Stimulated activated CD4-positive, alpha-beta T cell treated with anti-CD3 and anti-CD28 coated beads, Interleukin-4, amount 100 ng/mL, for 48 hours (primary cell): ENCODE data around the gene SBF1.
A peak's percentile ranks its signal among the peaks of the same experiment; 100 is the strongest.

Source experiments
- DNase-seq, 2 donors: peaks; one replicate each; pipeline ENCODE4 v3.0.0-alpha.2; 2020; ENCODE audit warnings: low read depth in 2 of 2

The SBF1 gene

DNA sequence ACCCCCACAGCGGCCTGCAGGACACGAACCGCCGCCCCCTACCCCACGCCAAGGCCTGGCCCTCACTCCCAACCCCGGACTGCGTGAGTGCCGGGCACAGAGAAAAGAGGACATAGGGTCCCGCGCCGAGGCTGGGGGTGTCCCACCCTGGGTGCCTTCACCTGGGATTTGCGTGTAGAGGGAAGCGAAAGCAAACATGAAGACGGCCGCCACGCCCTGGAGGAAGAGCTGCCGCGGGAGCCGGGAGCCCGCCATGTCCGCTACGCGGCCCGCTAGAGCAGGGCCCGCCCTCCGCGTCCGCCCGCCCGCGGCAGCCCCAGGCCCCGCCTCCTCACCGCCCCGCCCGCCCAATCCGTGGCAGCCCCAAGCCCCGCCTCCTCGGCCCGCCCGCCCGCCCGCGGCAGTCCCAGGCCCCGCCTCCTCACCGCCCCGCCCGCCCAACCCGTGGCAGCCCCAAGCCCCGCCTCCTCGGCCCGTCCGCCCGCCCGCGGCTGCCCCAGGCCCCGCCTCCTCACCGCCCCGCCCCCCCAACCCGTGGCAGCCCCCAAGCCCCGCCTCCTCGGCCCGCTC, 32.7 kb upstream of the SBF1 start, which contains the start of gene LMF2:
Gene LMF2, minus strand, starts transcription at position 282 of the 570 bp plus-strand sequence. Its CDS starts 27 bp downstream, at position 255.
- DNase-seq, result peak; percentile 91 to 94

DNA sequence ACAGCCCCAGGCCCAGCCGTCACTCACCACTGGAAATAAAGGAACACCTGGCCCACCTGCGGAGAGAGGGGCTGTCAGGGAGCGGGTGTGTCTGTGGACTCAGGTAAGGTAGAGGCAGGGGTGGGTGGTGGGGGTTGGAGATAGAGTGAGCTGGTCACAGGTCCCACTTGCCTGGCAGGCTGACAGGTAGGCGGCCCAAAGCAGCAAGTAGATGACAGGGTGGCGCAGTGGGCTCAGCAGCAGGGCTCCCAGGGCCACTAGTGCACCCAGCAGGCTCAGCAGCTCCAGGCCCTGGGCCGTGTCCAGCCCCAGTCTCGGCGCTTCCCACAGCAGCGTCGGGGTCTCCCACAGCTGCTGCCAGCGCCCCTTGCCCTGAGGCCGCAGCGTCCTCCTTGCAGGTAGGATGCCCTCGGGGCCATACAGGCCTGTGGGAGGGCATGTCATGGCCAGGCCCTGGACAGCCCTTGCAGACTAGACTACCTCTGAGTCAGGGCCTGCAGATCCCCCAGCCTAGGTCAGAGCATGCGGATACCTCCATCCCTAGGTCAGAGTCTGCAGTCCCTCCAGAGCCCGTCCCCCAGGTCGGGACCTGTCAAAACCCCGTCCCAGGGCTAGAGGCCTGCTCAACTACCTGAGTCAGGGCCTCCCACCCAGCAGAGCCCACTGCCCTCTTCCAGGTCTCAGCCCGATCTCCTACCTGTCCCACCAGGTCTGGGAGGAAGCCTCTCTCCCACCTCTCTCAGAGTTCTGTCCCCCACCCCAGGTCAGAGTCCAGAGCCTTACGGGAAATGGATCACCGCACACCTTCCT, 32.0 kb upstream of the SBF1 start:
- no peak for DNase-seq

DNA sequence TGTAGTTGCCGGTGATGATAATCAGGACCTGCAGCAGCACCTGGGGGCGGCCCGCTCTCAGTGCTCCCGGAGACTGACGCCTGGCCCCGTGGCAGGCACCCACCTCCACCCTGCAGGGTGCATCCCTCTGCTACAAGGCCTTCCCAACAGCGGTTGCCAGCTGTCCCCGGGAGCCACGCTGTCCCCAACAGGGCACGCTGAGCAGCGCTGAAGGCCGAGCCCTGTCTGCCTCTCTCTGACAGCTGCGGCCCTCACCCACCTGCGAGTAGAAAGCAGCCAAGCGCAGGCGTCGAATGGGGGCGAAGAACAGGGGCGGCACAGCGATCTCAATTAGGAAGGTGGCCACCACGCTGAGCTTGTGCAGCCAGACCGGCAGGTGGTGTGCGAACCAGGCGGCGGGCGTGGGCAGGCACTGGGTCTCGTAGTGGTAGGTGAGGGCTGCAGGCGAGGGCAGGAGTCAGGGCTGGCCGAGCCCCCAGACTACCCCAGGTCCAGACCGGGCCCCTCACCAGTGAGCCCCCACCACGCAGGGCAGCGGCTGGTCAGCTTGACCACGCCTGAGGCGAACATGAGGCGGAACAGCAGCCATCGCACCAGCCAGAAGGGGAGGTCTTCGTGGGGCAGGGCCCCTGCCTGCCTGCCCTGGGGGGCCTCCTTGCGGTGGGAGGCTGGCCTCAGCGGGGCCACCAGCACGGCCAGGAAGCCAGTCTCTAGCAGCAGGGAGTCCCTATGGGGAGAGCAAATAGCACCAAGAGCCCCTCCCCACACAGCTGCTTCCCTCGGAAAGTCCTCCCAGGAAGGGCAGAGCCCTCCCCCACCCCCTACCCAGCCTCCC, 31.2 kb upstream of the SBF1 start:
- no peak for DNase-seq

DNA sequence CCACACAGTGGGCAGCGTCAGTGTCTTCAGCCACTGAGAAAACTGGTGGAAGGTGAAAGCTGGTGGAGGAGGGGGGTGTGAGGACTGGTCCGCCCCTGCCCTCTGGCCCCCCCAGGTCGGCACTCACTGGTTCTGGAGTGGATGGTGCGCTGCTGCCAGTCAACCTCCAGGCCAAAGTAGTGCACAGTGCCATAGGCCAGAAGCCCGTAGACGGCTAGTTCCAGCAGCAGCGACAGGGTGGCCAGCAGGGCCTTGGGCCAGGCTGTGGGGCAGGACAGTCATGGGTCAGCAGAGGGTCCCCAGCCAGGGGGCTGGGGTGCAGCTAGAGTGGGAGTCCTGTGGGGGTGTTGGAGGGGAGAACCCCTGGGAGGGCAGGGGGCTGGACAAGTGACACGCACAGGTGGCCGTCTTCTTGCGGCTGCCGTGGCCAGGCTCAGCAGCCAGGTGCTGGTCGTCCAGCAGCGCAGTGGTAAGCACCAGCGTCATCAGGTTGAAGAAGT, 30.5 kb upstream of the SBF1 start:
- DNase-seq, result no peak

DNA sequence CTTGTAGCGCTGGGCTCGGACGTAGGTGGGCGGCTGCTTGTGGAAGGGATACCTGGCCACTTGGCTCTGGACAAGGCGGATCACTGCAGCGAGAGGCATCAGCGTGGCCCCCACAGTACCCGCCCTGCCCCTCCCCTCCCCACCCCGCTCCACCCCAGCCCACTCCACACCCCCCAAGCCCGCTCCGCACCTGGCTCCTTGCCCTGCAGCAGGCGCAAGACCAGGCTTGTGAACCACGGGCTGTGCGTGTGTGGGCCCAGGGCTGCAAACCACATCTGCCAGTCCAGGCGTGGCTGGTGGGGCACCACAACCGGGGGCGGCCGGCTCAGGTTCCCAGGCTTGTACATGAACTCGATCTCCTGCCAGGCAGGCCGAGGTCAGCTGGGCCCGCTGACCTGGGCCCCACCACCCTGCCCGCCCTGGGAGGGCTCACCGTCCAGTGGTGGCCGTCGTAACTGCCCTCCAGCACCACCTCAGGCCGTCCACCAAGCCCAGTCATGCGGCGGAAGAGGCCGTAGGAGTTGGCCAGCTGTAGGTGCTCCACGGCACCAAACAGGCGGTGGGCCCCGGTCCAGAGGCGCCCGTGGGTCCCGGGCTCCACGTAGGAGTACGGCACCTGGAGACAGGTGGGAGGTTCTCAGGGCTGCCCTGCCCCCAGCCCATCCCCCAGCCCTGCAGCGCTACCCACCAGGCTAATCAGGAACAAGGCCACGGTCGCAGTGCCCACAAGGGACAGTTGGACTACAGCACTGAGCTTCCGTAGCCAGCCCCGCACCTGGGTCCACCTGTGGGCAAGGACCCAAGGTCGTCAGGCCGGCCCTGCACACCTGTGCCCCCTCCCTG, 29.8 kb upstream of the SBF1 start:
- no peak for DNase-seq

DNA sequence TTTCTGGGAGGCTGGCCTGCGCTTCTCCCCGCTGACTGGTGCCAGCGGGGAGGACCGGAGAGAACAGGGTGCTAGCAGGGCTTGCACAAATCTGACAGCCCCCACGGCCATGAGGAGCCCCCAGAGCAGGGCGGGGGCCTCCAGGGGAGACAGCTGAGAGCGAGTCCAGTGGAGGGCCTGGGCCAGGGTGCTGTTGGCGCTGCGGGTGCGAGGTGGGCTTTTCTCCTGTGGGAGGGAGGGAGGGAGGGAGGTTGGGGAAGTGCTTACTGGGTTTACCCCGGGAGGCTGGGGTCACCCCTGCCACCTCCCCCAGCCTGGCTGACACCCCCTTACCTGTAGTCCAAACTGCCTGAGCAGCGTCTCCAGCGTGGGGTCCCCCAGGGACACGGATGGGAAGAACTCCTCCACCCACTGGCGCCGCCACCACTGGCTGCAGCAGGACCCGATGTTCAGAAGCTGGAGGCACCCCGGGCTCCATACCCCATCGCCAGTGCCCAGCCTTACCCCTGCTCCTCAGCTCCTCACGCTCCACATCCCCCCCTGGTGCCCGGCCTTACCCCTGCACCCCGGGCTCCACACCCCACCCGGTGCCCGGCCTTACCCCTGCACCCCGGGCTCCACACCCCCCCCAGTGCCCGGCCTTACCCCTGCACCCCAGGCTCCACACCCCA, 28.8 kb upstream of the SBF1 start:
- no peak for DNase-seq

DNA sequence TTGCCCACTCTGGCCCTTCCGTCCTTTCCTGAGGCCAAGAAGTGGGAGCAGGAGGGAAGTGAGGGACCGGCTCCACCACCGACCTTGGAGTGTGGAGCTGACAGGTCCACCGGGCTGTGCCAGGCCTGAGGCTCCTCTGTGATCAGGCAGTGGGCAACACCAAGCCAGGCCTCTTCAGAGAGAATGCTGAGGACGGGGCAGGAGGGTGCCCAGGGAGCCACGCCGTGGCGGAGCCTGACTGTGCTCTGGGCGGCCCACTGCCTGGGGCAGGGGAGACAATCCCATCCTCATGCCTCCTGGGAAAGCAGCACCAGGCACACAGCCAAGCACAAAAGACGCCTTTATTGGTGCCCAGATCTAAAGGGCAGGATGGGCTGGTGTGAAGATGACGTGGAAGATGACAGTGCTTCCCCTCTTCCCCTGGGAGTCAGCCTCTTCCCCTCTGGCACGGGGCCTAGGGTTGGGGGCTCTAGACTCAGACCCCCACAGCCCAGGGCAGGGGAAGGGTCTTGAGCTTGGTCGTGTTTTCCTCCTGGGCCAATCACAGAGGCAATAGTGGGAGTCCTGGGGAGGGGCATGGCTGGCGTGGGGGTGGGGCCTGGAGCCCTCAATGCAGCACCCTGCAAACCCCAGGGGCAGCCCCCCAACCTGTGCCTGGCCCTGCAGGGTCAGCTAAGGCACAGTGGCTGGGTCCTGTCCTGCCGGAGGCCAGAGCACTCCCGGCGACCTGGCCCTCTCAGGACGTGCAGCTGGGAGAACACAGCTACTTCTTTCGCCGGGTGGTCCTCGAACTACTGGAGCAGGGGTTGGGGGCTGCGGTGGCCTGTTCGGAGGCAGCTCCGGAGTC, 28.0 kb upstream of the SBF1 start:
- DNase-seq, result no peak

DNA sequence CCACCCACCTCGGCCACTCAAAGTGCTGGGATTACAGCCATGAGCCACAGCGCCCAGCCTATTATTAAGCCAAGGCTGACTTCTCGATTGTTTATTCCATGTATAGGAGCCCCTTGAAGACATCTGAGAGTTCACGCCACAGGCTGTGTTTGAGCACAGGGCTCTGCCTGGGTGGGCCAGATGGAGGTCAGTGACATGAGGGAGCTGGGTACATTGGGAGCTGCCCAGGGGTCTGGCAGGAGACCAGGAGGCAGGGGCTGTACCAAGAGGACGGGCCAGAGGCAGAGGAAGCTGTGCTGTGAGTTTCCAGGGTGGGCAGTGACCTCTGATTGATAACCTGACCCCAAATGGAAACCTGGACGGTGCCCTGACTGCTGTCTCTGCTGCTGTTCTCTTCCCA, 27.3 kb upstream of the SBF1 start:
- DNase-seq, result no peak

DNA sequence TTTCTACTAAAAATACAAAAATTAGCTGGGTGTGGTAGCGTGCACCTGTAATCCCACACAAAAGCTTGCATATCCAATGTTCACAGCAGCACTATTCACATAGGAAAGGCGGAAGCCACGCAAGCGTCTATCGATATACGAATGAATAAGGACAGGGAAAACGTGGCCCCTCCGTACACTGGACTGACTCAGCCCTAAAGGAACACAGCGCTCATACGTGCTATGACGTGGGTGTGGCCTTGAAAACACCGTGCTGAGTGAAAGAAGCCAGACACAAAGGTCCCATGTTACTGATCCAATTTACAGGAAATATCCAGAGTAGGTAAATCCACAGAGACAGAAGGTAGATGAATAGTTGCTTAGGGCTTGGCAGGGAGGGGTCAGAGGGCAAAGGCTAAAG, 25.6 kb upstream of the SBF1 start:
- no peak for DNase-seq

DNA sequence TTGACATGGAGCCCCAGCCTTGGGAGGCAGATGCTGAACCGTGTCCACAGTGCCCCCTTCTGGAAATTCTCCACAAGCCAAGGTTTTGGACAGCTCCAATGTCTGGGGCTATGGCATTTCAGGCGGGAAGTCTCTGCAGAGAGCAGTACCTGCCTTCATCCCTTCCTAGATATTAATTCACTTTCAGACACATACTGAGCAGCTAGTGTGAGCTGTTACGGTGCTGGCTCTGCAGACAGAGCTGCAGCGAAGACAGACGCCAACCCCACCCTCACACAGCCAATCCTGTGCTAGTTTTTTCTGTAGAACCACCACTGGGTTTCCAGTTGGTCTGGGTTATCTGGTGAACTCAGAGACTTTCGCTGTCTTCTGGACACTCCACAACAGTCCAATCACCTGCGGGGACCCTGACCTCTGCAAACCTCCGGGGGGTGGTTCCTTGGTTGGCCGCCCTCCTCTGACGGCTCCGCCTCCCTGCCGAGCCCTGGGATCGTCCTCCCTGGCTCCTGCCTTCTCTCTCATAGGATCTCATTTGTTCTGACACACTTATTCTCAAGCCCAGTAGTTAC, 23.6 kb upstream of the SBF1 start:
- peak; percentile 59 to 61 for DNase-seq

DNA sequence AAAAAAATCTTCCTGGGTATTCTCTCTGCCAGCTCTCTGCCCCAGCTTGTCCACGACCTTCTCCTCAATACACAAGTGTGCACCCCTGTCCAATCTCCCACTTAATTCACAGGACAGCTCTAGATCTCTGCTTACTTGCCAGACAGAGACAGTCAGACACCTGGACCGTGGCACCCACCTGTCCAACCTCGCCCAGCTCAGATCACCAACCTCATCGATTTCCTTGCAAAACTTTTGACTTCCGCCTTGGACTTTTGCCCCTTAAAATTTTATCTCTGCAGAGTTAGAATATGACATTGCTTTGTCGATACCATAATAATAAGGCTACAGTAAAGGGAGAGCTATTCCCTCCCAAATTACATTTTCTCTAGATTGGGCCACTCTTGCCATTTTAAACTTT, 22.3 kb upstream of the SBF1 start:
- DNase-seq, result no peak

DNA sequence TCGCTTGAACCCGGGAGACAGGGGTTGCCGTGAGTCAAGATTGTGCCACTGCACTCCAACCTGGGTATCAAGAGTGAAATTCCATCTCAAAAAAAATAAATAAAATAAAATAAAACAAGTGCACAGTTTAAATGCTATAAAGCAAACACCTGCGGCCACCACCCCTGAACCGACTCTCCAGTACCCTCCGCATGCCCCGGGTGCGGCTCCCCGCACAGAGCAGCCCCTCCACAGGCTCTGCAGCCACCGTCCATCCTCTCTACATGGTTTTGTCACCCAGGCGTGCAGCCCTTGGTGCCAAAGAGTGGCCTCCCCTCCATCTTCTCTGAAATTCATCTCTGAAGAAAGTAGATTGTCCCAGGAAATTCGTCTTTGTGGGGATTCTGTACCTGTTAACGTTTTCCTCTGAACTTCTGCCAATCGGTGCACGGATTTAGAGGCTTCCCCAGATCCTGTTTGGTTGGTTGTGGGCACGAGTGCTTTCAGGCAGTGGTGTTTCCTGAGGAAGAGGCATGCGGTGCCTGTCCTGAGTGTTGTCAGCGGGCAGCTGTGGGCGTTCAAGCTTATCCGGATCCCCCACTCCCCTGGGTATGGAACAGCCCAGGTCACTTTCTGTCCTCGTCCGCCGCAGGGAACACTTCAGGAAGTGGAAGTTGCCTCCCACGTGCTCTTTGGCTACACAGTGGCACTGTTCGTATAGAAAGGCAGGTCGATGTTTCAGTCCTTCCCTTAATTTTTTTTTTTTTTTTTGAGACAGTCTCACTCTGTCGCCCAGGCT, 15.9 kb upstream of the SBF1 start:
- no peak for DNase-seq

DNA sequence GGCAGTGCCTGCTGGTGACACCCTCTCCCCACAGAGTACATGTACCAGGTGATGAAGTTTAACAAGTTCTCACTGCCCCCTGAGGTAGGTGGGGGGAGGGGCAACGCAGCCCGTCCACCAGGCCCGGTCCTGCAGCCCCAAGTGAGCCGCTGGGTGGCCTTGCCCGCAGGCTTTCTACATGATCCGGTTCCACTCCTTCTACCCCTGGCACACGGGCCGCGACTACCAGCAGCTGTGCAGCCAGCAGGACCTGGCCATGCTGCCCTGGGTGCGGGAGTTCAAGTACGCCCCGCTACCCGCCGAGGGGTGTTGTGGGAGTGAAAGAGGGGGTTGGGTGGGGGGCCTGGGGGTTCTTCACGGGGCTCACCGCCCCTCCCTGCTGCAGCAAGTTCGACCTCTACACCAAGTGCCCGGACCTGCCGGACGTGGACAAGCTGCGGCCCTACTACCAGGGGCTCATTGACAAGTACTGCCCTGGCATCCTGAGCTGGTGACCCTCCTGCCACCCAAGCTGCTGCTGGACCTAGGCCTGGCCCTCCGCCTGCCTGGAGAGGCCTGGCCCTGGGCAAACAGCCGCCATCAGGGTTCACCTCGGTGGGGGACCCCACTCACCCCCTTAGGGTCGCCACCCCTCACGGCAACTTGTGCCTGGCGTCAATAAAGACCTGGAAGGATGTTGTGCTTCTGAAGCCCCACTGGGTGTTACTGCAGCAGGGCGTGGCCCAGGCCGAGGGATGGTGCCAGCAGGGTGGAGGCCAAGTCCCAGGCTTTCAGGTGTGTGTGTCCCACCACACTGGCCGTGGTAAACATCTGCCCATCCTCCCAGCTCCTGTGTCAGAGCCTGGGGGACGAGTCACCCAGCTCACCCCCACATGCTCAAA, 14.8 kb upstream of the SBF1 start:
- DNase-seq, result no peak

DNA sequence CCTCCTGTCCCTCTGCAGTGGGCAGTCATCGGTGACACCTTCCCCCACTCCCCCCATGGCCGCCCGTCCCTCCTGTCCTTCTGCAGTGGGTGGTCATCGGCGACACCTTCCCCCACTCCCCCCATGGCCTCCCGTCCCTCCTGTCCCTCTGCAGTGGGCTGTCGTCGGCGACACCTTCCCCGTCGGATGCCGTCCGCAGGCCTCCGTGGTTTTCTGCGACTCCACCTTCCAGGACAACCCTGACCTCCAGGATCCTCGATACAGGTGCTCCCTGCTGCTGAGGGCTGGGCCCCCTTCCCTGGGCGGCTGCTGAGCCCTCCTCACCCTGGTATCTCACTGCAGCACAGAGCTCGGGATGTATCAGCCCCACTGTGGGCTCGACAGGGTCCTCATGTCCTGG, 14.1 kb upstream of the SBF1 start:
- DNase-seq, result no peak

DNA sequence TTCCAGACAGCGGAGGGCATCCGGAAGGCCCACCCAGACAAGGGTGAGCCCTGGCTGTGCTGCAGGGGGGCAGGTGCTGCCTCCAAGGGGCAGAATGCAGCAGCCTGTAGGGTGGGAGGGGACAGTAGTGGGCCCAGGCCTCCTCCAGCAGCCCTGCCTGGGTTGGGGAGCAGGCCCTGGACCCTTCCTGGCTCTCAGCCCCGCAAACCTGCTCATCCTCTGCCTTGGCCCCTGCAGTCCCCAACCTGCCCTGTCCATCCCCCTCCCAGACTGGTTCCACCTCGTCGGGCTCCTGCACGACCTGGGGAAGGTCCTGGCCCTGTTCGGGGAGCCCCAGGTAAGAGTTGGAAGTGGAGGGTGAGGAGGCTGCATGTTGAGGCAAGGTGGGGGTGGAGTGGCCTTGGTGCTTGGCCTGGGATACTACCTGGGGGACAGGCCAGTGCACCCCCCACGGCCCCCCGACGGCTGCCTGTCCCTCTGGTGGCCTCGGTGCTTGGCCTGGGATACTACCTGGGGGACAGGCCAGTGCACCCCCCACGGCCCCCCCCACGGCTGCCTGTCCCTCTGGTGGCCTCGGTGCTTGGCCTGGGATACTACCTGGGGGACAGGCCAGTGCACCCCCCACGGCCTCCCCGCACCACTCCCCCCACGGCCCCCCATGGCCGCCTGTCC, 13.3 kb upstream of the SBF1 start:
- no peak for DNase-seq

DNA sequence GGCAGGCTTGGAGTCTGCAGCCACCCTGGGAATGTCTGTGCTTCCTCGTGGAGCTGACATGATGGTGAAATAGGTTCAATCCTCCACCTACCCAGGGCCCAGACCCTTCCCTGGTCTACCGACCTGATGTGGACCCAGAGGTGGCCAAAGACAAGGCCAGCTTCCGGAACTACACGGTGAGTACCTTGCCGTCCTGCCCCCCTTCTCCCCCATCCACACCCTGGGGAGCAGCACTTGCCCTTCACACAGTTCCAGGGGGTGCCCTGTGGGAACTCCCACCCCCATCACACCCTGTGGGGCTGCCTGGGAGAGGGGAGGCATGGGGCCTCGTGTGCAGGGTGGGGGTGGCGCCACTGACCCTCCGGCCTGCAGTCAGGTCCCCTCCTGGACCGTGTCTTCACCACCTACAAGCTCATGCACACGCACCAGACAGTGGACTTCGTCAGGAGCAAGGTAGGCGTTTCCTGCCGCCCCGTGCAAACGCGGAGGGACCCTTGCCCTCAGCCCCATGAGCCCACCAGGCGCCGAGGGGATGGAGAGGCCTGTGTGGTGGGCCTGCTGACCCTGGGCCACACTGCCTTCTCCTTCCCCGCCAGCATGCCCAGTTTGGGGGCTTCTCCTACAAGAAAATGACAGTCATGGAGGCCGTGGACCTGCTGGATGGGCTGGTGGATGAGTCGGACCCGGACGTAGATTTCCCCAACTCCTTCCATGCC, 12.6 kb upstream of the SBF1 start:
- DNase-seq, result no peak
